ENCODE measurements around the gene UTP20. TPM values are rescaled to one million over a fixed set of nuclear protein-coding genes. Genes with fewer than 3 reads are reported as not detected.

Gene UTP20
- total and polyA plus RNA-seq, 7 experiments from 2014 or later = 5.7 to 20.8 (median 13.6) TPM

- Histone ChIP-seq H3K4me1 (ENCODE audit: control insufficient read depth in 2 of 2, insufficient read depth in 2 of 2, low read length in 2 of 2) (no peaks in the 10 kb centered on the region), H3K36me3 (ENCODE audit: control insufficient read depth in 2 of 3, insufficient read depth in 3 of 3, low read length in 3 of 3) (no peaks in the 10 kb centered on the region), H3K27me3 (ENCODE audit: control insufficient read depth in 2 of 2, insufficient read depth in 2 of 2, low read length in 2 of 2) (no peaks in the 10 kb centered on the region), H3K27ac (ENCODE audit: low read depth, low read length) (no peak overlapping the region), H3K9me3 (ENCODE audit: control insufficient read depth in 2 of 3, low read length in 3 of 3) (no peaks in the 10 kb centered on the region), H3K4me3 (ENCODE audit: low read length) (no peak overlapping the region)
- CTCF ChIA-PET = no interaction called here
- POLR2A ChIA-PET = no interaction called here
- intact Hi-C loops (cut with micrococcal nuclease) = no loop called here
- Mint-ChIP-seq H3K4me3 (no peak overlapping the region), H3K4me1 (no peaks in the 10 kb centered on the region), H3K36me3 (no peaks in the 10 kb centered on the region), H3K9me3 (no peaks in the 10 kb centered on the region), H3K27ac (no peak overlapping the region), H3K27me3 (peaks cover 0 to 9% (median 1%) of the 10 kb centered on the region in 5 donors)
- ATAC-seq = no peak
- DNase-seq = no peak
These were observed 150.6 kb downstream of the UTP20 start for GRCh38 chr12:101430456-101430855.

- no peak for ATAC-seq
- no peaks in the 10 kb centered on the region for H3K27me3 ChIP-seq (ENCODE audit: control insufficient read depth in 2 of 2, insufficient read depth in 2 of 2, low read length in 2 of 2)
- POLR2A ChIA-PET = no interaction called here
These were observed 156.2 kb downstream of the UTP20 start for GRCh38 chr12:101436136-101436535.

More at GRCh38 chr12:101436136-101436535, 156.2 kb downstream of the UTP20 start:
- CTCF ChIA-PET = no interaction called here
- Histone ChIP-seq H3K4me3 (ENCODE audit: low read length) (no peak overlapping the region), H3K27ac (ENCODE audit: low read depth, low read length) (no peak overlapping the region), H3K36me3 (ENCODE audit: control insufficient read depth in 2 of 3, insufficient read depth in 3 of 3, low read length in 3 of 3) (no peaks in the 10 kb centered on the region), H3K9me3 (ENCODE audit: control insufficient read depth in 2 of 3, low read length in 3 of 3) (no peaks in the 10 kb centered on the region), H3K4me1 (ENCODE audit: control insufficient read depth in 2 of 2, insufficient read depth in 2 of 2, low read length in 2 of 2) (no peaks in the 10 kb centered on the region)
- Mint-ChIP-seq H3K4me3 (no peak overlapping the region), H3K27ac (no peak overlapping the region), H3K27me3 (peaks cover 0 to 12% (median 4%) of the 10 kb centered on the region in 5 donors), H3K36me3 (no peaks in the 10 kb centered on the region), H3K9me3 (no peaks in the 10 kb centered on the region), H3K4me1 (peaks cover 0 to 2% (median 0%) of the 10 kb centered on the region in 7 donors)
- no peak for DNase-seq
- intact Hi-C loops (cut with micrococcal nuclease) = no loop called here

Other genes with a start within 250 kb of the UTP20 start
- not detected for gene SLC5A8, start 69.9 kb upstream of the UTP20 start, total RNA-seq
- gene SLC5A8, start 69.9 kb upstream of the UTP20 start, polyA plus RNA-seq = not detected
- gene ARL1, start 127.7 kb downstream of the UTP20 start, total RNA-seq = 10 to 100 TPM; 26.2 to 48.4 (median 39.3) TPM
- gene ARL1, start 127.7 kb downstream of the UTP20 start, polyA plus RNA-seq = 10 to 100 TPM; 28.9 to 31.6 TPM
- gene SPIC, start 195.2 kb downstream of the UTP20 start, total RNA-seq = not detected
- not detected for gene SPIC, start 195.2 kb downstream of the UTP20 start, polyA plus RNA-seq